ENCODE results near the gene SLC22A15.

- TF ChIP-seq POLR2A (IDR thresholded peaks at IDR 0.05), result no peak
- TF ChIP-seq CTCF (IDR thresholded peaks at IDR 0.05), result no peak
- TF ChIP-seq POLR2AphosphoS5 (IDR thresholded peaks at IDR 0.05), result no peak
Measured at GRCh38 chr1:116062201-116062600, 85.9 kb downstream of the SLC22A15 start.
